Measurements from ENCODE around the gene TSC22D4. TPM values are rescaled to one million over a fixed set of nuclear protein-coding genes. Genes with fewer than 3 reads are reported as not detected.
"Not testable (repeated sequence)": the region's sequence is repeated elsewhere in the genome, so short reads cannot be mapped to it uniquely, and the experiment has no call there.

The TSC22D4 gene
- polyA plus RNA-seq (2013, experiment 1 of 2), result 15.8 TPM
- polyA plus RNA-seq (2013, experiment 2 of 2), result 16.1 TPM

- Histone ChIP-seq H3K56ac (ENCODE audit: low read length) (peak within 1 kb of the TSS; percentile 94), H3K4me1 (ENCODE audit: control insufficient read depth, low read depth, low read length) (no peaks in the 10 kb centered on the region), H3K36me3 (ENCODE audit: control insufficient read depth, insufficient read depth, low read length) (no peaks in the 10 kb centered on the region), H4K5ac (ENCODE audit: low read length) (no peak within 1 kb of the TSS), H2BK5ac (ENCODE audit: low read length) (no peak within 1 kb of the TSS), H3K27me3 (ENCODE audit: insufficient read depth, low read length, poor library complexity) (no peaks in the 10 kb centered on the region), H3K23ac (ENCODE audit: low read length) (no peak within 1 kb of the TSS), H3K4ac (ENCODE audit: low read depth, low read length) (no peak within 1 kb of the TSS), H3K9ac (ENCODE audit: low read length) (peak within 1 kb of the TSS; percentile 93), H2BK15ac (replicated peaks; ENCODE audit: low read depth) (no peak within 1 kb of the TSS), H3K4me3 (ENCODE audit: low read length) (peak within 1 kb of the TSS; percentile 87), H2BK120ac (ENCODE audit: low read depth, low read length) (no peak within 1 kb of the TSS), H4K8ac (ENCODE audit: low read depth, low read length) (no peak within 1 kb of the TSS), H3K4me2 (ENCODE audit: low read length) (peak within 1 kb of the TSS; percentile 76), H3K18ac (ENCODE audit: low read length) (peak within 1 kb of the TSS; percentile 64), H3K79me2 (ENCODE audit: control insufficient read depth, insufficient read depth, low read length) (no peaks in the 10 kb centered on the region), H3K79me1 (ENCODE audit: low read length) (no peaks in the 10 kb centered on the region), H3K27ac (ENCODE audit: low read depth, low read length) (peak within 1 kb of the TSS; percentile 71), H2AK5ac (ENCODE audit: low read length) (no peak within 1 kb of the TSS)
- peak; percentile 96 for DNase-seq
- WGBS (ENCODE audit: extremely low coverage, insufficient coverage, low lambda C conversion rate), result no CpG with 5 or more reads among the region's 27 CpGs
Observed at GRCh38 chr7:100478958-100479660, at the start of gene TSC22D4. TSS of gene TSC22D4 (minus strand) at chr7:100479214. CDS start at chr7:100478038, 1,176 bp downstream.

- not testable (repeated sequence) for H2AK5ac ChIP-seq (ENCODE audit: low read length); H3K36me3 ChIP-seq (ENCODE audit: control insufficient read depth, insufficient read depth, low read length); H4K8ac ChIP-seq (ENCODE audit: low read depth, low read length); H3K79me1 ChIP-seq (ENCODE audit: low read length); H3K56ac ChIP-seq (ENCODE audit: low read length); H2BK15ac ChIP-seq (replicated peaks; ENCODE audit: low read depth); H3K4me2 ChIP-seq (ENCODE audit: low read length); H3K9ac ChIP-seq (ENCODE audit: low read length); H3K27me3 ChIP-seq (ENCODE audit: insufficient read depth, low read length, poor library complexity); H3K4me3 ChIP-seq (ENCODE audit: low read length); H4K5ac ChIP-seq (ENCODE audit: low read length); H3K27ac ChIP-seq (ENCODE audit: low read depth, low read length); H3K79me2 ChIP-seq (ENCODE audit: control insufficient read depth, insufficient read depth, low read length); H3K23ac ChIP-seq (ENCODE audit: low read length); H3K4ac ChIP-seq (ENCODE audit: low read depth, low read length); H2BK120ac ChIP-seq (ENCODE audit: low read depth, low read length); DNase-seq; H3K18ac ChIP-seq (ENCODE audit: low read length); H3K4me1 ChIP-seq (ENCODE audit: control insufficient read depth, low read depth, low read length); H2BK5ac ChIP-seq (ENCODE audit: low read length)
- WGBS (ENCODE audit: extremely low coverage, insufficient coverage, low lambda C conversion rate), result no CpG with 5 or more reads among the region's 12 CpGs
Observed at GRCh38 chr7:100528108-100528866, 49.3 kb upstream of the TSC22D4 start.

- no CpG with 5 or more reads among the region's 34 CpGs for WGBS (ENCODE audit: extremely low coverage, insufficient coverage, low lambda C conversion rate)
- H4K8ac ChIP-seq (ENCODE audit: low read depth, low read length); H3K4ac ChIP-seq (ENCODE audit: low read depth, low read length); H3K79me1 ChIP-seq (ENCODE audit: low read length); H2AK5ac ChIP-seq (ENCODE audit: low read length); H3K23ac ChIP-seq (ENCODE audit: low read length); H2BK15ac ChIP-seq (replicated peaks; ENCODE audit: low read depth); H3K27ac ChIP-seq (ENCODE audit: low read depth, low read length); H3K79me2 ChIP-seq (ENCODE audit: control insufficient read depth, insufficient read depth, low read length); H3K27me3 ChIP-seq (ENCODE audit: insufficient read depth, low read length, poor library complexity); H2BK5ac ChIP-seq (ENCODE audit: low read length); H3K18ac ChIP-seq (ENCODE audit: low read length); DNase-seq; H3K4me2 ChIP-seq (ENCODE audit: low read length); H3K4me3 ChIP-seq (ENCODE audit: low read length); H3K56ac ChIP-seq (ENCODE audit: low read length); H2BK120ac ChIP-seq (ENCODE audit: low read depth, low read length); H3K4me1 ChIP-seq (ENCODE audit: control insufficient read depth, low read depth, low read length); H3K36me3 ChIP-seq (ENCODE audit: control insufficient read depth, insufficient read depth, low read length); H4K5ac ChIP-seq (ENCODE audit: low read length); H3K9ac ChIP-seq (ENCODE audit: low read length): not testable (repeated sequence)
Observed at GRCh38 chr7:100523192-100523591, 44.2 kb upstream of the TSC22D4 start.

- H2BK15ac ChIP-seq (replicated peaks; ENCODE audit: low read depth); H2BK5ac ChIP-seq (ENCODE audit: low read length); H3K4me1 ChIP-seq (ENCODE audit: control insufficient read depth, low read depth, low read length); DNase-seq; H2BK120ac ChIP-seq (ENCODE audit: low read depth, low read length); H3K9ac ChIP-seq (ENCODE audit: low read length); H2AK5ac ChIP-seq (ENCODE audit: low read length); H3K79me1 ChIP-seq (ENCODE audit: low read length); H3K4me3 ChIP-seq (ENCODE audit: low read length); H4K5ac ChIP-seq (ENCODE audit: low read length); H3K27ac ChIP-seq (ENCODE audit: low read depth, low read length); H3K4me2 ChIP-seq (ENCODE audit: low read length); H3K23ac ChIP-seq (ENCODE audit: low read length); H3K27me3 ChIP-seq (ENCODE audit: insufficient read depth, low read length, poor library complexity); H4K8ac ChIP-seq (ENCODE audit: low read depth, low read length); H3K4ac ChIP-seq (ENCODE audit: low read depth, low read length); H3K79me2 ChIP-seq (ENCODE audit: control insufficient read depth, insufficient read depth, low read length); H3K18ac ChIP-seq (ENCODE audit: low read length); H3K36me3 ChIP-seq (ENCODE audit: control insufficient read depth, insufficient read depth, low read length); H3K56ac ChIP-seq (ENCODE audit: low read length): not testable (repeated sequence)
- no CpG with 5 or more reads among the region's 3 CpGs for WGBS (ENCODE audit: extremely low coverage, insufficient coverage, low lambda C conversion rate)
Observed at GRCh38 chr7:100521909-100522593, 43.0 kb upstream of the TSC22D4 start.

- no peak overlapping the region for H3K18ac ChIP-seq (ENCODE audit: low read length)
- no peaks in the 10 kb centered on the region for H3K4me1 ChIP-seq (ENCODE audit: control insufficient read depth, low read depth, low read length)
- H3K36me3 ChIP-seq (ENCODE audit: control insufficient read depth, insufficient read depth, low read length), result no peaks in the 10 kb centered on the region
- H2BK5ac ChIP-seq (ENCODE audit: low read length), result no peak overlapping the region
- H2BK120ac ChIP-seq (ENCODE audit: low read depth, low read length), result no peak overlapping the region
- H4K8ac ChIP-seq (ENCODE audit: low read depth, low read length), result no peak overlapping the region
- no CpG with 5 or more reads among the region's 2 CpGs for WGBS (ENCODE audit: extremely low coverage, insufficient coverage, low lambda C conversion rate)
- no peak overlapping the region for H2AK5ac ChIP-seq (ENCODE audit: low read length)
- H3K4me3 ChIP-seq (ENCODE audit: low read length), result no peak overlapping the region
- no peak overlapping the region for H2BK15ac ChIP-seq (replicated peaks; ENCODE audit: low read depth)
- H3K27ac ChIP-seq (ENCODE audit: low read depth, low read length), result no peak overlapping the region
- no peak overlapping the region for H4K5ac ChIP-seq (ENCODE audit: low read length)
- no peaks in the 10 kb centered on the region for H3K27me3 ChIP-seq (ENCODE audit: insufficient read depth, low read length, poor library complexity)
- DNase-seq, result no peak
- no peak overlapping the region for H3K9ac ChIP-seq (ENCODE audit: low read length)
- no peak overlapping the region for H3K56ac ChIP-seq (ENCODE audit: low read length)
- no peak overlapping the region for H3K23ac ChIP-seq (ENCODE audit: low read length)
- H3K79me1 ChIP-seq (ENCODE audit: low read length), result no peaks in the 10 kb centered on the region
- no peak overlapping the region for H3K4ac ChIP-seq (ENCODE audit: low read depth, low read length)
- H3K4me2 ChIP-seq (ENCODE audit: low read length), result no peak overlapping the region
- H3K79me2 ChIP-seq (ENCODE audit: control insufficient read depth, insufficient read depth, low read length), result no peaks in the 10 kb centered on the region
Observed at GRCh38 chr7:100521076-100521475, 42.1 kb upstream of the TSC22D4 start.

Measured in mesendoderm (in vitro differentiated cells).